ENCODE measurements around the gene MUC6.

Gene MUC6

GRCh38 chr11:1076061-1076665 lies 39.6 kb upstream of the MUC6 start:
- no peak for DNase-seq (ENCODE audit: low read depth in 1 of 2, low spot score in 1 of 2)
- in situ Hi-C loops (cut with HindIII; ENCODE audit: low pct_unique_long_range_greater_than_20kb, low sequenced_read_pairs): no loop called here
- TF ChIP-seq JUND (IDR thresholded peaks at IDR 0.05; ENCODE audit: low read depth): no peak

- no peak for TF ChIP-seq JUND (IDR thresholded peaks at IDR 0.05; ENCODE audit: low read depth)
- DNase-seq (ENCODE audit: low read depth in 1 of 2, low spot score in 1 of 2): no peak
- in situ Hi-C loops (cut with HindIII; ENCODE audit: low pct_unique_long_range_greater_than_20kb, low sequenced_read_pairs): no loop called here
These were observed 38.9 kb upstream of the MUC6 start for GRCh38 chr11:1075341-1075911.

GRCh38 chr11:1074244-1075221 lies 38.0 kb upstream of the MUC6 start, which contains the start of gene MUC2:
Gene MUC2, plus strand, starts transcription at chr11:1074874.
- no peak for DNase-seq (ENCODE audit: low read depth in 1 of 2, low spot score in 1 of 2)
- no peak for TF ChIP-seq JUND (IDR thresholded peaks at IDR 0.05; ENCODE audit: low read depth)
- in situ Hi-C loops (cut with HindIII; ENCODE audit: low pct_unique_long_range_greater_than_20kb, low sequenced_read_pairs): no loop called here

- DNase-seq (ENCODE audit: low read depth in 1 of 2, low spot score in 1 of 2): no peak
These were observed 37.3 kb upstream of the MUC6 start for GRCh38 chr11:1073851-1074243.

GRCh38 chr11:1073261-1073724 lies 36.8 kb upstream of the MUC6 start:
- in situ Hi-C loops (cut with HindIII; ENCODE audit: low pct_unique_long_range_greater_than_20kb, low sequenced_read_pairs): no loop called here
- peak in 1 of 2 experiments; percentile 45 for DNase-seq (ENCODE audit: low read depth in 1 of 2, low spot score in 1 of 2)
- TF ChIP-seq JUND (IDR thresholded peaks at IDR 0.05; ENCODE audit: low read depth): no peak

More at GRCh38 chr11:1073851-1074243, 37.3 kb upstream of the MUC6 start:
- no peak for TF ChIP-seq JUND (IDR thresholded peaks at IDR 0.05; ENCODE audit: low read depth)
- in situ Hi-C loops (cut with HindIII; ENCODE audit: low pct_unique_long_range_greater_than_20kb, low sequenced_read_pairs): no loop called here

GRCh38 chr11:1072821-1073231 lies 36.3 kb upstream of the MUC6 start:
- DNase-seq (ENCODE audit: low read depth in 1 of 2, low spot score in 1 of 2): no peak
- in situ Hi-C loops (cut with HindIII; ENCODE audit: low pct_unique_long_range_greater_than_20kb, low sequenced_read_pairs): no loop called here
- no peak for TF ChIP-seq JUND (IDR thresholded peaks at IDR 0.05; ENCODE audit: low read depth)

- TF ChIP-seq JUND (IDR thresholded peaks at IDR 0.05; ENCODE audit: low read depth): no peak
- in situ Hi-C loops (cut with HindIII; ENCODE audit: low pct_unique_long_range_greater_than_20kb, low sequenced_read_pairs): no loop called here
- peak in 1 of 2 experiments; percentile 49 for DNase-seq (ENCODE audit: low read depth in 1 of 2, low spot score in 1 of 2)
These were observed 35.8 kb upstream of the MUC6 start for GRCh38 chr11:1072116-1072820.

GRCh38 chr11:1071571-1072115 lies 35.1 kb upstream of the MUC6 start:
- in situ Hi-C loops (cut with HindIII; ENCODE audit: low pct_unique_long_range_greater_than_20kb, low sequenced_read_pairs): no loop called here
- no peak for TF ChIP-seq JUND (IDR thresholded peaks at IDR 0.05; ENCODE audit: low read depth)
- DNase-seq (ENCODE audit: low read depth in 1 of 2, low spot score in 1 of 2): no peak

GRCh38 chr11:1070594-1071462 lies 34.3 kb upstream of the MUC6 start:
- no peak for DNase-seq (ENCODE audit: low read depth in 1 of 2, low spot score in 1 of 2)
- no peak for TF ChIP-seq JUND (IDR thresholded peaks at IDR 0.05; ENCODE audit: low read depth)
- in situ Hi-C loops (cut with HindIII; ENCODE audit: low pct_unique_long_range_greater_than_20kb, low sequenced_read_pairs): no loop called here

- in situ Hi-C loops (cut with HindIII; ENCODE audit: low pct_unique_long_range_greater_than_20kb, low sequenced_read_pairs): no loop called here
- TF ChIP-seq JUND (IDR thresholded peaks at IDR 0.05; ENCODE audit: low read depth): no peak
- DNase-seq (ENCODE audit: low read depth in 1 of 2, low spot score in 1 of 2): no peak
These were observed 33.2 kb upstream of the MUC6 start for GRCh38 chr11:1069740-1070139.

GRCh38 chr11:1067812-1068496 lies 31.4 kb upstream of the MUC6 start:
- in situ Hi-C loops (cut with HindIII; ENCODE audit: low pct_unique_long_range_greater_than_20kb, low sequenced_read_pairs): no loop called here
- no peak for TF ChIP-seq JUND (IDR thresholded peaks at IDR 0.05; ENCODE audit: low read depth)
- DNase-seq (ENCODE audit: low read depth in 1 of 2, low spot score in 1 of 2): no peak

Data from T47D (cell line).